ENCODE results near the gene CEP41. TPM values are rescaled to one million over a fixed set of nuclear protein-coding genes. Genes with fewer than 3 reads are reported as not detected.
A peak's percentile ranks its signal among the peaks of the same experiment; 100 is the strongest.

Gene CEP41
- total RNA-seq, 1 experiment from 2014 or later, result 7.1 TPM

GRCh38 chr7:130366564-130366963 lies 74.3 kb downstream of the CEP41 start:
- H3K27me3 Mint-ChIP-seq (ENCODE audit: low read depth), result no peaks in the 10 kb centered on the region; the same call in 1 of the 2 replicates
- CTCF ChIA-PET, result no interaction called here
- no peaks in the 10 kb centered on the region for H3K36me3 Mint-ChIP-seq
- TF ChIP-seq JUN (CRISPR knock-in tag; IDR thresholded peaks at IDR 0.05), result no peak
- TF ChIP-seq NR3C1 (CRISPR knock-in tag; conservative IDR thresholded peaks at IDR 0.05; ENCODE audit: low read depth), result no peak
- no peak for TF ChIP-seq ZBTB43 (CRISPR knock-in tag; IDR thresholded peaks at IDR 0.05)
- TF ChIP-seq IRF1 (CRISPR knock-in tag; IDR thresholded peaks at IDR 0.05), result no peak
- no peak for TF ChIP-seq TEAD1 (CRISPR knock-in tag; IDR thresholded peaks at IDR 0.05)
- no peak for TF ChIP-seq STAT6 (CRISPR knock-in tag; conservative IDR thresholded peaks at IDR 0.05; ENCODE audit: low read depth)
- no peak for TF ChIP-seq SMAD4 (CRISPR knock-in tag; IDR thresholded peaks at IDR 0.05)
- TF ChIP-seq ZBTB21 (CRISPR knock-in tag; IDR thresholded peaks at IDR 0.05; ENCODE audit: borderline replicate concordance), result no peak
- no peak for TF ChIP-seq TEAD4 (CRISPR knock-in tag; IDR thresholded peaks at IDR 0.05)
- TF ChIP-seq NFE2L1 (CRISPR knock-in tag; IDR thresholded peaks at IDR 0.05), result no peak
- no peak for TF ChIP-seq SMAD3 (CRISPR knock-in tag; IDR thresholded peaks at IDR 0.05; ENCODE audit: borderline replicate concordance)
- no peak for TF ChIP-seq MLX (CRISPR knock-in tag; IDR thresholded peaks at IDR 0.05)
- no peak for TF ChIP-seq NFATC4 (CRISPR knock-in tag; IDR thresholded peaks at IDR 0.05)
- TF ChIP-seq E2F1 (CRISPR knock-in tag; IDR thresholded peaks at IDR 0.05), result no peak
- no peak for TF ChIP-seq GABPB1 (CRISPR knock-in tag; IDR thresholded peaks at IDR 0.05)
- POLR2A ChIA-PET, result no interaction called here
- H3K4me3 Mint-ChIP-seq, result no peak overlapping the region
- ATAC-seq, result no peak
- H3K27ac Mint-ChIP-seq, result no peak overlapping the region
- DNase-seq (ENCODE audit: low spot score), result no peak
- H3K4me1 Mint-ChIP-seq, result peaks cover 21% of the 10 kb centered on the region
- H3K9me3 Mint-ChIP-seq, result no peaks in the 10 kb centered on the region

- DNase-seq (ENCODE audit: low spot score) (peak; percentile 40), ATAC-seq (peak; percentile 65)
- ChIA-PET POLR2A (no interaction called here), CTCF (no interaction called here)
- no peaks in the 10 kb centered on the region; the same call in 1 of the 2 replicates for H3K27me3 Mint-ChIP-seq (ENCODE audit: low read depth)
- H3K4me1 Mint-ChIP-seq, result peaks cover 21% of the 10 kb centered on the region
- no peak overlapping the region for H3K4me3 Mint-ChIP-seq
- no peak overlapping the region for H3K27ac Mint-ChIP-seq
- no peaks in the 10 kb centered on the region for H3K36me3 Mint-ChIP-seq
- peaks cover 6% of the 10 kb centered on the region for H3K9me3 Mint-ChIP-seq
- TF ChIP-seq ATF2 (CRISPR knock-in tag; IDR thresholded peaks at IDR 0.05; ENCODE audit: borderline replicate concordance, low read depth) (no peak), ZMAT4 (CRISPR knock-in tag; IDR thresholded peaks at IDR 0.05) (no peak), PRRX2 (CRISPR knock-in tag; IDR thresholded peaks at IDR 0.05) (no peak), ZNF263 (CRISPR knock-in tag; IDR thresholded peaks at IDR 0.05; ENCODE audit: low read depth) (no peak), MYBL2 (CRISPR knock-in tag; IDR thresholded peaks at IDR 0.05) (no peak), ZNF416 (CRISPR knock-in tag; IDR thresholded peaks at IDR 0.05) (no peak), STAT6 (CRISPR knock-in tag; conservative IDR thresholded peaks at IDR 0.05; ENCODE audit: low read depth) (no peak)
Measured at GRCh38 chr7:130365511-130366441, 75.0 kb downstream of the CEP41 start.
